ENCODE measurements around the gene DNAJC24. TPM values are rescaled to one million over a fixed set of nuclear protein-coding genes. Genes with fewer than 3 reads are reported as not detected.
A peak's percentile ranks its signal among the peaks of the same experiment; 100 is the strongest.

The DNAJC24 gene
- total and polyA plus RNA-seq, 2 of the 4 experiments (the other 2 are of a cell fraction): 8.2 to 8.9 TPM

- no peak overlapping the region for H4K8ac ChIP-seq (ENCODE audit: low read depth in 2 of 2, low read length in 2 of 2)
- H4K20me1 ChIP-seq (ENCODE audit: insufficient read depth, low read length): no peaks in the 10 kb centered on the region
- H2BK5ac ChIP-seq (ENCODE audit: low read depth, low read length, poor library complexity, severe bottlenecking): no peak overlapping the region
- no peak overlapping the region for H3K23ac ChIP-seq (ENCODE audit: low read depth, low read length)
- H3K9me3 ChIP-seq (ENCODE audit: control insufficient read depth, insufficient read depth, low read length): no peaks in the 10 kb centered on the region
- H2AK5ac ChIP-seq (ENCODE audit: low read depth, low read length): no peak overlapping the region
- no peak overlapping the region for H3K4me2 ChIP-seq (ENCODE audit: low read depth, low read length)
- no peak overlapping the region for H3K56ac ChIP-seq (ENCODE audit: extremely low read depth, insufficient read depth, low read length)
- no peaks in the 10 kb centered on the region for H3K36me3 ChIP-seq (ENCODE audit: control insufficient read depth, insufficient read depth, low read length)
- POLR2A ChIA-PET (ENCODE audit: unreplicated experiment): no interaction called here
- no peak overlapping the region for H3K27ac ChIP-seq (ENCODE audit: insufficient read depth, low read length)
- CTCF ChIA-PET: no interaction called here
- TF ChIP-seq MAFK (IDR thresholded peaks at IDR 0.05; ENCODE audit: low read depth, low read length): no peak
- TF ChIP-seq NFE2L2 (IDR thresholded peaks at IDR 0.05; ENCODE audit: low read depth, low read length): no peak
- no peak for TF ChIP-seq SMC3 (IDR thresholded peaks at IDR 0.05; ENCODE audit: low read depth, low read length)
- no peak for TF ChIP-seq POLR2A (IDR thresholded peaks at IDR 0.05; ENCODE audit: low read depth, low read length)
- TF ChIP-seq, protein P1, sequence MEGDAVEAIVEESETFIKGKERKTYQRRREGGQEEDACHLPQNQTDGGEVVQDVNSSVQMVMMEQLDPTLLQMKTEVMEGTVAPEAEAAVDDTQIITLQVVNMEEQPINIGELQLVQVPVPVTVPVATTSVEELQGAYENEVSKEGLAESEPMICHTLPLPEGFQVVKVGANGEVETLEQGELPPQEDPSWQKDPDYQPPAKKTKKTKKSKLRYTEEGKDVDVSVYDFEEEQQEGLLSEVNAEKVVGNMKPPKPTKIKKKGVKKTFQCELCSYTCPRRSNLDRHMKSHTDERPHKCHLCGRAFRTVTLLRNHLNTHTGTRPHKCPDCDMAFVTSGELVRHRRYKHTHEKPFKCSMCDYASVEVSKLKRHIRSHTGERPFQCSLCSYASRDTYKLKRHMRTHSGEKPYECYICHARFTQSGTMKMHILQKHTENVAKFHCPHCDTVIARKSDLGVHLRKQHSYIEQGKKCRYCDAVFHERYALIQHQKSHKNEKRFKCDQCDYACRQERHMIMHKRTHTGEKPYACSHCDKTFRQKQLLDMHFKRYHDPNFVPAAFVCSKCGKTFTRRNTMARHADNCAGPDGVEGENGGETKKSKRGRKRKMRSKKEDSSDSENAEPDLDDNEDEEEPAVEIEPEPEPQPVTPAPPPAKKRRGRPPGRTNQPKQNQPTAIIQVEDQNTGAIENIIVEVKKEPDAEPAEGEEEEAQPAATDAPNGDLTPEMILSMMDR (conservative IDR thresholded peaks at IDR 0.05; ENCODE audit: low read depth, low read length): no peak
- TF ChIP-seq RCOR1 (IDR thresholded peaks at IDR 0.05; ENCODE audit: insufficient replicate concordance, low read length): no peak
- no peak for TF ChIP-seq MXI1 (IDR thresholded peaks at IDR 0.05; ENCODE audit: borderline replicate concordance, low read depth, low read length)
- no peak for TF ChIP-seq BHLHE40 (IDR thresholded peaks at IDR 0.05; ENCODE audit: low read depth, low read length)
- TF ChIP-seq, protein P2, sequence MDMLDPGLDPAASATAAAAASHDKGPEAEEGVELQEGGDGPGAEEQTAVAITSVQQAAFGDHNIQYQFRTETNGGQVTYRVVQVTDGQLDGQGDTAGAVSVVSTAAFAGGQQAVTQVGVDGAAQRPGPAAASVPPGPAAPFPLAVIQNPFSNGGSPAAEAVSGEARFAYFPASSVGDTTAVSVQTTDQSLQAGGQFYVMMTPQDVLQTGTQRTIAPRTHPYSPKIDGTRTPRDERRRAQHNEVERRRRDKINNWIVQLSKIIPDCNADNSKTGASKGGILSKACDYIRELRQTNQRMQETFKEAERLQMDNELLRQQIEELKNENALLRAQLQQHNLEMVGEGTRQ (IDR thresholded peaks at IDR 0.05; ENCODE audit: low read depth, low read length): peak; percentile 59
- TF ChIP-seq MAZ (IDR thresholded peaks at IDR 0.05; ENCODE audit: borderline replicate concordance, low read depth, low read length): no peak
- 0 out of 2 replicates have a peak, but pooled peaks have one; percentile 18 for TF ChIP-seq FOS (IDR thresholded peaks at IDR 0.05; ENCODE audit: low read depth, low read length)
- no peak for TF ChIP-seq CHD1 (IDR thresholded peaks at IDR 0.05; ENCODE audit: low read depth, low read length)
- TF ChIP-seq CEBPB (IDR thresholded peaks at IDR 0.05; ENCODE audit: low read depth, low read length): peak; percentile 74
- TF ChIP-seq RFX5 (IDR thresholded peaks at IDR 0.05; ENCODE audit: low read depth, low read length): no peak
- TF ChIP-seq RAD21 (IDR thresholded peaks at IDR 0.05; ENCODE audit: low read length): no peak
- TF ChIP-seq, protein P3, sequence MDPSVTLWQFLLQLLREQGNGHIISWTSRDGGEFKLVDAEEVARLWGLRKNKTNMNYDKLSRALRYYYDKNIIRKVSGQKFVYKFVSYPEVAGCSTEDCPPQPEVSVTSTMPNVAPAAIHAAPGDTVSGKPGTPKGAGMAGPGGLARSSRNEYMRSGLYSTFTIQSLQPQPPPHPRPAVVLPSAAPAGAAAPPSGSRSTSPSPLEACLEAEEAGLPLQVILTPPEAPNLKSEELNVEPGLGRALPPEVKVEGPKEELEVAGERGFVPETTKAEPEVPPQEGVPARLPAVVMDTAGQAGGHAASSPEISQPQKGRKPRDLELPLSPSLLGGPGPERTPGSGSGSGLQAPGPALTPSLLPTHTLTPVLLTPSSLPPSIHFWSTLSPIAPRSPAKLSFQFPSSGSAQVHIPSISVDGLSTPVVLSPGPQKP (IDR thresholded peaks at IDR 0.05; ENCODE audit: borderline replicate concordance, low read depth, low read length): no peak
- no peak overlapping the region for H4K91ac ChIP-seq (ENCODE audit: insufficient read depth, low read depth, low read length)
- no peak overlapping the region for H3K14ac ChIP-seq (replicated peaks; ENCODE audit: low read depth, low read length)
- H3K4me3 ChIP-seq (ENCODE audit: insufficient read depth, low read depth, low read length): no peak overlapping the region
- intact Hi-C loops (cut with micrococcal nuclease) (no loop called here), in situ Hi-C loops (cut with MboI; ENCODE audit: low sequenced_read_pairs) (no loop called here), dilution Hi-C loops (cut with HindIII; ENCODE audit: low sequenced_read_pairs, unreplicated experiment) (no loop called here)
- no peaks in the 10 kb centered on the region for H3K27me3 ChIP-seq (ENCODE audit: control insufficient read depth, insufficient read depth, low read length)
- no peak overlapping the region for H2BK120ac ChIP-seq (ENCODE audit: low read depth, low read length)
- H3K9me1 ChIP-seq (ENCODE audit: insufficient read depth, low read length): no peaks in the 10 kb centered on the region
- DNase-seq (peak; percentile 44), ATAC-seq (ENCODE audit: low read depth) (peak; percentile 57; the same call in 1 of the 2 replicates)
- BruUV-seq (replicated peaks): no TSS peak
- H3K18ac ChIP-seq (ENCODE audit: low read depth, low read length): no peak overlapping the region
- no peaks in the 10 kb centered on the region for H3K4me1 ChIP-seq (ENCODE audit: control insufficient read depth, insufficient read depth, low read length)
- H2BK15ac ChIP-seq (ENCODE audit: low read depth, low read length): no peak overlapping the region
- H3K9ac ChIP-seq (ENCODE audit: low read depth, low read length): no peak overlapping the region
- no peak overlapping the region for H3K4ac ChIP-seq (ENCODE audit: low read depth, low read length)
- no peak overlapping the region for H2AK9ac ChIP-seq (replicated peaks; ENCODE audit: low read depth, low read length, poor library complexity)
- no peak overlapping the region for H4K5ac ChIP-seq (ENCODE audit: low read depth, low read length)
- no peaks in the 10 kb centered on the region for H3K79me1 ChIP-seq (ENCODE audit: low read depth in 1 of 2, low read length in 2 of 2)
- no peak overlapping the region for H2BK20ac ChIP-seq (ENCODE audit: low read depth, low read length)
- no peak overlapping the region for H2AFZ ChIP-seq (replicated peaks; ENCODE audit: low read length, poor library complexity)
Measured at GRCh38 chr11:31325160-31325559, 44.5 kb upstream of the DNAJC24 start.

Data from IMR-90 (cell line).